Activated naive CD4-positive, alpha-beta T cell treated with anti-CD3 and anti-CD28 coated beads, Interleukin-2, amount 10 ng/mL, durations not matched to agents 7 days and 5 days (primary cell): ENCODE results near the gene HTR3B.

Source experiments
- CTCF ChIA-PET: fragments of 350-600 bp; sonication (Branson Sonifier 250); formaldehyde crosslinking; loops from one replicate; lab custom pipeline; 2021; ENCODE audit warnings: antibody characterized with exemption; lab: Charles Lee
- DNase-seq: peaks from one replicate; pipeline ENCODE4 v3.0.0-alpha.2; 2020
- H3K27ac Mint-ChIP-seq: one replicate; pipeline ENCODE4 v1.8.0; 2021; ENCODE audit warnings: mild to moderate bottlenecking, moderate library complexity, mixed read lengths
- H3K27me3 Mint-ChIP-seq: one replicate; pipeline ENCODE4 v1.8.0; 2021; ENCODE audit warnings: mild to moderate bottlenecking, mixed read lengths
- H3K36me3 Mint-ChIP-seq: one replicate; pipeline ENCODE4 v1.8.0; 2021; ENCODE audit warnings: mixed read lengths
- H3K4me1 Mint-ChIP-seq: one replicate; pipeline ENCODE4 v1.8.0; 2021; ENCODE audit warnings: mixed read lengths
- H3K4me3 Mint-ChIP-seq: one replicate; pipeline ENCODE4 v1.8.0; 2021; ENCODE audit warnings: mild to moderate bottlenecking, moderate library complexity, mixed read lengths
- H3K9me3 Mint-ChIP-seq: one replicate; pipeline ENCODE4 v1.8.0; 2021; ENCODE audit warnings: mixed read lengths

HTR3B gene

DNA sequence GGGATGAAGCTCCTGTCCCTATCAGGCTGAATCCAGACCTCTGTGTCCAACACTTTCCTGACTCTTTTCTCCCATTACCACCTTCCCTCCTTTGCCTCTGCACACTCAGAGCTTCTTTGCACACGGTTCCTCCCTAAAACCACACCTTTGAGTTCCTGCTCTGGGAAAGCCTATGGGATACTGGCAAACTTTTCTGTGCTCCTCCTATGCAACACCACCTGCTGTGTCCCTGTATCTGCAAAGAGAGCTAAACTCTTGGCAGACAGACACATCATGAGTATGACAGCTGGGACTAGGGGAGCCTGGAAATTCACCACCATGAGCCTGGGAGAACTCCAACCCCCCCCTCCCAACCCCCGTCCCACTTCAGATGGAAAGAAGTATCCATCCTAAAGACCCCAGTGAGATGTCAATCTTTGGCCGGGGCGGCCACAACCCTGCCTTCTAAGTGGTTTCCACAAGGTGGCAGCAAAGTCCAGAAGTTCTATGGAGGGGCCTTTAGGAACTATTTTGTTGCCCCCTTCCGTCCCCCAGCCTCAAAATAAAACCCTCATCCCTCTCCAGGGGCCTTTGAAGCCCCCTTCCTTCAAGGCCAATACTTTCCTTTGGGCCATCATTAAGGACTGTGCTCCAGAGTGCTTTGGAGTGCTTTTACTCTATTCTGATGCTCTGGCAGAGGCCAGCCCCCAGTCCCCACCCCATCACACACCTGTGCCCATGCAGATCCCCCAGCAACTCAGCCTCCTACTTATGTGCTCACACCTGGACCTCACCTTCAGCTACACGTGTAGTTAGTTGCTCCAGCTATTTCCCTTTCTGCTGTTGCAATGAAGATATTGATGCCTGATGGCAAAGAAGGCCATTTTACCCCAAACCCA, 89.7 kb downstream of the HTR3B start:
- Mint-ChIP-seq H3K4me3 (no peak overlapping the region), H3K36me3 (no peaks in the 10 kb centered on the region), H3K27ac (no peak overlapping the region), H3K27me3 (peaks cover 50% of the 10 kb centered on the region), H3K4me1 (peaks cover 6% of the 10 kb centered on the region), H3K9me3 (no peaks in the 10 kb centered on the region)
- CTCF ChIA-PET, result interaction anchor here (0.8 to 10.0 kb wide), 14 partner anchors 10 to 346 kb away, joined by 3 to 253 read pairs (median 4); no protein-coding TSS in a partner anchor
- peak; percentile 47 for DNase-seq
